C4-2B (cell line): Measurements from ENCODE around the gene FAM3B.

Source experiments
- CTCF ChIP-seq: fragments of 450-650 bp; conservative IDR thresholded peaks from 2 replicates; pipeline ENCODE4 v1.5.1; 2017; ENCODE audit warnings: mild to moderate bottlenecking
- ZFX ChIP-seq: fragments of 450-650 bp; IDR thresholded peaks from 2 replicates; pipeline ENCODE4 v1.6.1; 2017

DNA sequence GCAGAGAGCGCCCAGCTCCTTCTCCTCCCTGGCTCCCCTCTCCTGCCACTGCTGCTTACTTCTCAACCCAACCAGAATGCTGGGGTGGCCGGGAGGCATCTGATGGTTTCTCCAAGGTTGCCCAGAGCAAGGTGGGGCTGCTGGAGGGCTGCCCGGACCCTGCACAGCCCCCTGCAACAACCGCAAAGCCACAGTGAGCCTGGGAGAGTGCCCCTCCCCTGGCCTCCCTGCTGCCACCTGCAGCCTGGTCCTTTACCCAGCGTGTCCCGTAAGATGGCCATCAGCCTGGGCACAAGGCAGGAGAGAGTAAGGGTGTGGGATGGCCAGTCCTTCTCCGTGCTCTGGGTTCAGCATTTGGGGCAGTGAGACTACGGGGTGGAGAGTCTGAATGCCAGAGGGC, 62.2 kb downstream of the FAM3B start:
- TF ChIP-seq CTCF (no peak; the same call in 1 of the 2 replicates), ZFX (no peak)
